ELF-1 (cell line): ENCODE data around the gene PTPRU.
"Not testable (repeated sequence)": the region's sequence is repeated elsewhere in the genome, so short reads cannot be mapped to it uniquely, and the experiment has no call there.

ENCODE experiments used
- DNase-seq: peaks from one replicate; pipeline ENCODE4 v3.0.0-alpha.2; 2016; ENCODE audit warnings: low read depth, low spot score

Gene PTPRU

DNA sequence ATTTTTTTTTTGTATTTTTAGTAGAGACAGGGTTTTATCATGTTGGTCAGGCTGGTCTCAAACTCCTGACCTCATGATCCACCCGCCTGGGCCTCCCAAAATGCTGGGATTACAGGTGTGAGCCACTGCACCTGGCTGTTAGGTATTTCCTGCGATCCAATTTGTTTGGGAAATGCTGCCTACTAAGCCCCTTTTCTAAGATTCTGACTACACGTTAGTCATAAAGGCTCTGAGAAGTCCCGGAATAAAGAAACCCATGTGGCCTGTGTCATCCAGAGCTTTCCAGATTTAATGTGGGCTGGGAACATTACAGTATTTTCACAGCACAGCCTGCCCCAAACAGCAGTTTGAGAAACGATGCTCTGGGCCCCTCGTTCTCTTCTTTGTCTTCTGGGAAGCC lies 14.1 kb upstream of the PTPRU start:
- not testable (repeated sequence) for DNase-seq

DNA sequence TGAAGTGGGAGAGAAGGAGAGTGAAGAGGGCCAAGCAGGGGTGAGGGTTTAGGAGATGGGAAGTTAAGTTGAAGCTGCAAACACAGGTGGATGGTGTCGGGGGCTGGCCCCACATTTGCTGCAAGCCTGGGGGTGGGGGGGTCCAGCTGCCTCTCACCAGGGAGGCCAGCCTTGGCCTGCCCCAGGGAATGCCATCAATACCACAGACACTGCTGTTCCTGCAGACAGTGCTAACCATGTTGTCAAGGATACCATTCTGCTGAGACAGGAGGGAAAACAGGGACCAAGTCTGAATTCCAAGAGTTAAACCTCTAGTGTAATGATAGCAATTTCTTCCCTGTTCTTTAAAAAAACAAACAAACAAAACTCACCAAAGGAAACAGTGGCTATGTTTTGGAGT lies 13.6 kb upstream of the PTPRU start:
- no peak for DNase-seq

DNA sequence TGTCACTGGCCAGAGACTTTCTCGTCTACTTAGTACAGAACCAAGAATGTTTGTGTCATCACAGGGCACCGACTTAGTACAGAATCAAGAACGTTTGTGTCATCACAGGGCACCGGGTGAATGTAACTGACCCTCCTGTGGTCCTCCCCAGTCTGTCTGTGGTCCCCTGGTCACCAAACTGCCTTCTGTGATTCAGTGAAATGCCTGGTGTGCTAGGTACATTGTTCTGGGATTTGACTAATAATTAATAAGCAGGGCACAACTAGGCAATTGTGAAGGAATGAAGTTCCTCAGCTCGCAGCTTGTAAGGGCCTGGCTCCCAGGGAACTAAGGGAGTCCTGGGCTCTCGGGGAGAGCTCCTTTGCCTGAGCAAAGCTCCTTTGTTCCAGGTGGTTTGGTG lies 12.8 kb upstream of the PTPRU start:
- DNase-seq, result no peak

DNA sequence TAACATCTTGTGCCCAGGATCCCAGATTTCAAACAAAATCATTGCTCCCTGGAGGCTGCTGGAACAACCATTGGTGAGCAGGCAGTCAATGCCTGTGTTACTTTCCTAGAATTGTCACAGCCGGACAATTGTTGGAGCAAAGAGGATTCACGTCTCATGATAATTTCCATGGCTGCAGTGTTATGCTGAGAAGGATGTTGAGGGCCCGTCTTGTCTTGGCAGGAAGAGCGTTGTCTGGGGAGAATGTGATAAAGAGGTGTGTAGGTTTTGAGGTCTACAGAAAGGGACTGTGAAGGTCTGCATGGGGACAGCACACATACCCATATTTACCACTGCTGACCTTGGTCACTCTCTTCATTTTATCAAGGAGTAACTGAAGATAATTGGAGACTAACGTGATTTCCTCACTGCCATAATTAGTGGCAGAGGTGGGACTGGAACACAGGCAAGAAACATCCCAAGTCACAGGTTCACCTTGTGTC lies 11.9 kb upstream of the PTPRU start:
- DNase-seq, result no peak

DNA sequence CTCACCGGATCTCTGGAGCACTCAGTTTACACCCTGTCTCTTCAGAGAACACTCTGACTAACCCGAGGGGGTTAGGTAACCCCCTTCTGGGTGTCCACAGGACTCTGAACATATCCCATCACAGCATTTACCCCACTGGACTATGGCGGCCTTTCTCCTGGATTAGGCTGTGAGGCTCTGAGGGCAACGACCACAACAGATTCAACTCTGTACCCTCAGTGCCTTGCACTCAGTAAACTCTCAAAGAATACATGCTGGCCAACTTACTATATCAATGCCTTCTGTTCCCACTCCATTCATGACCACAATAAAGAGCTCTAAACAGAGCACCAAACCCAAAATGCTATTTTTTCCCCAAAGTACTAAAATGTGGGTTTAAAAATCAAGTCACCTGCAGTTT lies 11.0 kb upstream of the PTPRU start:
- no peak for DNase-seq

DNA sequence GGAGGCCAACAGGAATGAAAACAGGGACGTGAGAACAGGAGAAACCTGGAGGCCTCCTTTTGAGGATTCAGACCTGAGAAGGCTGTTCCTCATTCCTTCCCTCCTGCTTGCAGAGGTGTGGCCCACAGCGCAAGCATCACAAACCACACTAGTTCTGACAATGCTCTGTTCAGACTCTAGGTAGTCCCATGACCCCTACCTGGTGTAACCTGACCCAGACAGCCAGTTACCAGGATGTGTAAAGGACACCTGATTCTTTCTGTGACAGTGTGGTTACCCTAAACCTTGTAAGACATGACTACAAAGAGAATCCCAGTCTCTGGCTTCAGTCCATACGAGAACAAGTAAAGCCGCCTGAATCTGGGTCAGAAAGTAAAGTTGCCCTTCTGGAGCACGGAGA lies 8.8 kb upstream of the PTPRU start:
- peak; percentile 76 for DNase-seq

DNA sequence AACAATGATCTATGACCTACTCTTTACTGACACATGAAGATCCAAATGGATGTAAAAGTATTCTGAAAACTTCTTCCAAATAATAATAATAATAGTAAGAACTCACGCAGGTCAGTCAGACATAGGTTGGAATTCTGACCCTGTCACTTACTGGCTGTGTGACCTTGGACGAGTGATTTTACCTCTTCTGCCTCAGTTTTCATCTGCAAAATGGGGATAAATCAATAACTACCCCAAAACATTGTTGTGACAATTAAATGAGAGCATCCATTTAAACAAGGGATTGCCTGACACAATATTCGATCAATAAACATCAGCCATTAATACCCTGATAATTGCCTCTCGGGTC lies 6.1 kb upstream of the PTPRU start:
- DNase-seq, result no peak

DNA sequence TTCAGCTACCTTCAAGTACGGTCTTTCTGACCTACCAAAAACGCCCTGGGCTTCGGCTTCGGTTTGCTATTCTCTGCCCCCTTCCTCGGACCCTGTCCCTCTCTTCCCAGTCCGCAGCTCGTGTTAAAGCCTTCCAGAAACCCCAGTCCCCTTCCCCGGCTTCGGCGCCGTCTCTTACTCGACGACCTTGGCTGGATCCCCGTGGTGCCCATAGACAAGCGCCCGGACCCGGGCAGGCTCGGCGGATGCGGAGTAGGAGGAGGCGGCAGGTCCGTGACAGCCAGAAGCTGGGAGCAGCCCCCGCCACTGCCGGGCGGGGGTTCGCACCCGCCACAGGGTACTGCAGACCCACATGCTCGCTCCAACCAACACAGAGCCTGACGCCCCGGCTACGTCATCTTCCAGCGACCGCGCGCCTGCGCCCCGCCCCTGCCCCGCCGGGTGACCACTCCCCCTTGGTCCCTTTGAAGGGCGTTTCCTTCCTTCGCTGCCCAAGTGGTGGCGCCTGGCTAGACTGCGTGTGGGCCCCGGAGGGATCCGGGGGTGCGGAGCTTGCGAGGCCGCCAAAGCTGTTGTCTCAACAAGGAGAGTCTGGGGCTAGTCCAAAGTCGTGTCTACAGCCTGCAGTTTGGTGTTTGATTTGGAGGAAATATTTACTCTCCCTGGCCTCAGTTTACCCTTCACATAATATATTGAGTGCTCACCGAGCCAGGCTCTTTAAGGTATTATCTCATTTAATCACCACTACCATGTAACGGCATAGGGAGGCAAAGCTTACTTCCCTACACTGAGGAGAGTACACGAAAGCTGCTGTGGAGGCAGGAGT lies 5.6 kb upstream of the PTPRU start, which contains the start of gene MECR:
TSS of gene MECR (minus strand) at position 382 of the 826 bp plus-strand sequence. CDS start at position 354, 28 bp downstream.
- DNase-seq, result peak; percentile 96

DNA sequence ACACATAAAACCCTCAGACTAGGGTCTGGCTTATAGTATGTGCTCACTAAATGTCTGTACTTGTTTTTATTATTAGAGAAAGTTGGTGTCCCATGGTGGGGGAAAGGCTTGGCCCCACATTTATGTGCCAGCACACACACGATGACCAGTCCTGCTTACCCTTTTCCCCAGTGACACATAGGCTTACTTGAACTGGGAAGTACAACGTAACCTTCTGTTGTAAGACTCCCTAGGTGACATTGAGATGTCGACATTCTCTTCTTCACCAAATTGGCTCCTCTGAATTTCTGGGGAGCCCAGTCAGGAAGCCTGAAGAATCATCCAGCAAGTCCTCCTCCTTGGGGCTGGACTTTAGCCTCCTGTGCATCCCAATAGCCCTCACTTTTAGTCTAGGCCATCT lies 3.9 kb upstream of the PTPRU start:
- no peak for DNase-seq

DNA sequence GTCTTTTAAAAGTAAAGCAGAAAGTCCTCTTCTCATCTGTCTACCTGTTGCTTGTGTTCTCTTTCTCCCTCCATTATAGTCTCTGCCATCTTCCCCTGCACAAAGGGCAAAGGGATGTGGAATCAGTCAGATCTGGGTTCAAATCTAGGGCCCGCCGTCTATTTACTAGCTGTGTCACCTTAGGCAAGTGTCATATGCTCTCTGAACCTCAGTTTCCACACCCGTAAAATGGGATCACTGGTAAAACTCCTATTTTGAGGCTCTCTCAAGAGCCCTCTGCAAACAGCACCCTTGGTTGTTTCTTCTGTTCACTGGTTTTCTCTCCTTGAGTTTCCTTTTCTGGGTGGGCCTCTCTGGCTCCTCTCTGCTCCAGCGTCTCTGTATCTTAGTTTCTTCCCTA lies 2.6 kb upstream of the PTPRU start:
- DNase-seq, result no peak

DNA sequence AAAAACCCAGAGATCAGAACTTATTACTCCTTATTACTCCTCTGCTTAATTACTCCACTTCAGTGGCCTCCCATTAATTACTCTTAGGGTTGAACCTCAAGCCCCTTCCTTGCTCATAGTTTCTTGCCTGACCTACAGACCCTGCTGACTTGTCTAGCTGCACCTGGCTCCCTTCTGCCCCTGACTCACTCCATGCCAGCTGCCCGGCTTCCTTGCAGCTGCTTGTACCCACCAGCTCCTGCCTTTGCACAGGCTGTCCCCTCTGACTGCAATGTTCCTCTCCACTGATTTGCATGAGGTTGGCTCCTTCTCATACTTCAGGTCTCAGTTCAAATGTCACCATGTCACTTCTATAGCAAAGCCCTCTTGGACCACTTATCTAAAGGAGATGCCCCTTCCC lies 1.9 kb upstream of the PTPRU start:
- DNase-seq, result no peak

DNA sequence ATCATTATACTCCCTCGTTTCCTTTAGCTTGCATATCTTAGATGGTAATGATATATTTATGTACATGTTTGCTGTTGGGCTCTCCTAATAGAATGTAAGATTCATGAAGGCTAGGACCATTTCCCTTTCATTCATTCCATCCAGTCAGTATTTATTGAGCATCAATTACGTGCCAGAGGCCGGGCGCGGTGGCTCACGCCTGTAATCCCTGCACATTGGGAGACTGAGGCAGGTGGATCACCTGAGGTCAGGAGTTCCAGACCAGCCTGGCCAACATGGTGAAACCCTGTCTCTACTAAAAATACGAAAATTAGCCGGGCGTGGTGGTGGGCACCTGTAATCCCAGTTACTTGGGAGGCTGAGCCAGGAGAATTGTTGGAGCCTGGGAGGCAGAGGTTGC lies 1.4 kb upstream of the PTPRU start:
- not testable (repeated sequence) for DNase-seq

DNA sequence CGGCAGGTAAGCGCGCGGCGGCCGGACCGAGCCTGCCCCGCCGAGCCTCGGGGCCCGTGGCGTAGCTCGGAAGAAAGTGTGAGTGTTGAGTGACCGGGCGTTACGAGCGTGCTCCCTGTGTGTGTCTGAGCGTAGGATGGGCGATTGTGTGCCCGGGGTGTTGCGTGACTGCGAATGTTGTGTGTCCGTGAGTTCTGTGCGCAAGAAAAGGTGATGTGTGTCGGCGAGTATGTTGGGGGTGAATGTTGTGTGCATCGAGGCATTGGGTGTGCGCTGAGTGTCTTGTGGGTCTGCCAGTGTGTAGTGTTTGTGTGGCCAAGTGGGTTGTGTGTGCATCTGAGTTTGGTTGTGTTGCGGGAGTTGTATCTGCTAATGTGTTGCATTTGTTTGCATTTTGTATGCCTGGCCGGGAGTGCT lies 398 bp downstream of the PTPRU start:
- peak; percentile 52 for DNase-seq

DNA sequence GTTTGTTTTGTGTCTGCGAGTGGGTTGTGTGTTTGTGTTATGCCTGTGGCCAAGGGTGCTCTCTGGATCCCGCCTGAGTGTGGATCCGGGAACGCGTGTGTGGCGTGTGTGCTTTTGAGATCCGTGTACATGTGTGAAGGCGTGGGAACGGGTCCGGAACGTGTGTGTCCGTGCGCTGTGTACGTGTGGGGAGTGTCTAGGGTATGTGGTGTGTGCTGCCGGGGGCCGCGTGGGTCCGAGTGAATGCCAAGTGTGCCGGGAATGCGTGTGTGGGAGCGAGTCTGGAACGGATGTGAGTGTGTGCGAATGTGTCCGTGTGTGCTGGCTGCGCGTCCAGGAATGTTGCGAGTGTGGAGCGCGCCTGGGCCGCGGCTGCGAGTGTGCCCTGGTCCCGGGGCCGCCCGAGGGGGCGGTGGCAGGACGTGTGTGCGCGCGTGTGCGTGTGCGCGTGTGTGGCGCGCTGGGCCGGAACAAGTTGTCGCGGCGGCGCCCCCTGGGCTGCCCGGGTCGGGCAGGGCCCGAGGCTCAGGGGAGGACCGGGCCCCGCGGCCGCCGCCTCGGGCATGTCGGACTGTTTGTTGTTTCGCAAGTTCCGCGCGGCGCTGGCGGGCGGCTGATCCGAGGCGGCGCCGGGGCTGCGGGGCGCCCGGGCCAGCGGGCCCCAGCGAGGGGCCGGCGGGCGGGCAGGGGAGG lies 953 bp downstream of the PTPRU start:
- peak; percentile 53 for DNase-seq

DNA sequence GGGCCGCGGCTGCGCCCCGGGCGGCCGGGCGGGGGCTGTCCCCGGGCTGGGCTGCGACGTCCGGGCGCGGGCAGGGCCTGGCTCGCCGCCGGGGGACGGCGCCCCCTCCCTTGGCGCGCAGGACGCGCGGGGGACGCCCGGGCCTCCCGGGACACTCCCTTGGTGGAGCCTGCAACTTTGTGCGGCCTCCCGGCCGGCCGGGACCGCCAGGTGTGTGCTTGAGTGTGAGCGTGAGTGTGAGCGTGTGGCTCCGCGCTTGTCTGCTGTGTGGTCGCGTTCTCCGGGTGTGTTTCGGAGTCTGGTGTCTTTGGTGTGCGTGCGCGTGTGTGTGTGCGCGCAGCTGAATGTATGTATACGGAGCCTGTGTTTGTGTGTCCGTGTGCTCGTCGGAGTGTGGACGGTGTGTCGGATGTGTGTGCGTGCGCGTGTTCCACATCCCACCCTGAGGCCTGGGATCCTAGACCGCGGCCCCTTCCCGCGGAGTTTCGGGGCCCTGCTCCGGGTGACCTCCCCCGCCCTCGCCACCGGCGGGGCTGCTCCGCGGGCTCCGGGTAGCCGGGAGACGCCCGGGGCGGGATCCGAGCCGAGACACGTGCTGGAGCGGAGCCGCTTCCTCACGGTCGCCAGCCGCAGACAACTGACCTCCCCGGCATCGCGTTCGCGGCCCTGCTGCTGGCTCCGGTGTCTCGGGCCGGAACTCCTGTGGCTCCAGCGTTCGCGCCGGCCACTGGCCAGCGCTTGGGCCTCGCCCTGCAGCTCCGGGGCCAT lies 1.7 kb downstream of the PTPRU start:
- peak; percentile 70 for DNase-seq

DNA sequence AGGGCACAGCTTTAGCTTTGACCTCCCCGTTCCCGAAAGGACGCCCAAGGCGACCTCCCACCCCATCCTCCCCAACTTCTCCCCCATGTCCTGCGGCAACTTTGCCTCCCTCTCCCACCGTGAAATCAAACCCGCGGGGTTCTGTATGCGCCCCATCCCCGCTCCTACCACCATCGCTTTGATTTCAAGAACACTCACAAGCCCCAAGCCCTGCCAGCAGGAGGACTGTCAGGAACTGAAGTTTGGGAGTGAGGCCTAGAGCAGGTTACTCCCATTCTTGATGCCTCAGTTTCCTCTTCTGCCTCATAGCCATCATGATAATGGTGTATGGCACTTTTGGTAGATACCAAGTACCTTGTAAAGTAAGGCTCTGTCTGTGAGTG lies 2.3 kb downstream of the PTPRU start:
- DNase-seq, result no peak

DNA sequence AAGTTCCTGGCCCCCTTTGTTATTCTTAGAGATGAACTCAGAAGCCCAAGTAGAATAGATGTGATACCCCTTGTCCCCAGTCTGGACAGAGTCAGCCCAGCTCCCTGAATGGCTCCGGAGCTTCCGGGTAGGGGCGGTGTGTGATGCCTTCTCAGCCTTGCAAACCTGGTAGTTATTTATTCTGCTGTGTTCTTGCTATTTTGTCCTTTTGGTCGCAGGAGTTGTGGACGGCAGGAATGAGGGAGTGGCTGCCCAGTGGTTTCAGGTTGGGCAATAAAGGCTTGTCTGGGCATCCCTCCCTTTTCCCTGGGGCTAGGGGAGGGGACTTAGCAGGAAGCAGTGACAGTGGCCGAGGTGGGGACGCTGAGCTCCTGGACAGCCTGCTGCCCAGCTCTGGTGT lies 2.8 kb downstream of the PTPRU start:
- DNase-seq, result peak; percentile 85

DNA sequence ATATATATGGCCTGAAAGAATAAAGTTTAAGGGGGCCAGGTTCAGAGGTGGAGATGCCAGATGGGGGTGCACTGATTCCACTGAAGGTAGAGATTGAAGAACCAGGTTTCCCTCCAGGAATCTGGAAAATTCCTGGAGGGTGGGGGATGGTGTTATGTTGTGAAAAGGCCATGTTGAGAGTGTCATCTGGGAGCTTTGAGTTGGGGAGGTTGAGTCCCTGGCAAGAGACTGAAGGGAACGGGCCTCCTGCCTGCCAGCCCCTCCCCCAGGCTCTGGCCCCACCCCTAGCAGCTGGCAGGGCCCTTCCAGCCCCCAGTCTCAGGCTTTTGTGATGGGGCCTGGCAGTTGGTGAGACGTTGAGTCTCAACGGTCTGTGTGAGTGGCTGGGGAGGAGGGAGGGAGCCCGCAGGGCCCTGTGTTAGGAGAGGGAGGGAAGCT lies 4.1 kb downstream of the PTPRU start:
- peak; percentile 87 for DNase-seq

DNA sequence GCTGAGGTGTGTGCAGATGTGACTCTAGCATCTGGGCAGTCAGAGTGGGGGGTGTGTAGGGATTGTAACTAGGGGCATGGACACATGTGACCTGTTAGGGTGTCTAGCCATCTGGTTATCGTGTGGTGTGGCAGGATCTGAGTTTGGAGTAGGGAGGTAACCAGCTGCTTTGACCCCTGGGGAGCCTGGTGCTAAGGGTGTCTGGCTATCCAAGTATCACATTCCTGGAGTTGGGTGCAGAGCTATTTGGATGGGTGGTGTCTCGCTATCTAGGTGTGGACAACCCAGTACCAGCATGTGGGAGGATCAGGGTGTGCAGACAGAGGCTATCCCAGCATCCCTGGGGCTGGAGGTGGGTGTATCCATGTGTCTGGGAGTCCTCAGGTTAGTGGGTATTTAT lies 4.7 kb downstream of the PTPRU start:
- no peak for DNase-seq

DNA sequence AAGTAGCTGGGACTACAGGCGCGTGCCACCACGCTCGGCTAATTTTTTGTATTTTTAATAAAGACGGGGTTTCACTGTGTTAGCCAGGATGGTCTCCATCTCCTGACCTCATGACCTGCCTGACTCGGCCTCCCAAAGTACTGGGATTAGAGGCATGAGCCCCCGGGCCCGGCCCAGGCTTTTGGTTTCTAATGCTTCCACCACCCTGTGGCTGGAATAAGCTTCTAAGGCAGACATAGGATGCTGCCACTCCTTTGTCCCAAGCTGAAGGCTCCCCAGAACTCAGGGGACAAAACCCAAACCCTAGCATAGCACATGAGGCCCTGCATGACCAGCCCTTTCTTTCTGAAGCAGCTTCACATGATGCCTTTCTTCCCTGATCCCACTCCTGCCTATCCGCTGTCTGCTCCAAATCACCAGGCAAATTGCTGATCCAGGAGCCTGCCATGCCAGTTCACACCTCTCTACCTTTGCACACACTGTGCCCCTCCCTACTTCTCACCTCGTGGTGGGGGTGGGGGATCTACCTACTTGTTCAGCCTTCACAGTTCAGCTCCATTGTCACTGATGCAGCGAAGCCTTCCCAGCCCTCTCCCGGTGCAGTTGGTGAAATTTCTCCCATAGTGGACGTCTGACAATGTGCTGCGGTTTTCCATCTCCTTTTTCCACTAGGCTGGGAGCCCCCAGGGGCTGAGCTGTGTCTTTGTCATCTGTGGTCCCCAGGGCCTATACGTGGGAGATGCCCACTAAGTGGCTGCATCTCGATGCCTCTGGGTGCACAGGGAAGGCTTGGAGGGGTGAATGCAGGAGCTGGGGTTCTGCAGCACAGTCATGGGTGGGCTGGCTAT lies 6.9 kb downstream of the PTPRU start:
- no peak for DNase-seq

DNA sequence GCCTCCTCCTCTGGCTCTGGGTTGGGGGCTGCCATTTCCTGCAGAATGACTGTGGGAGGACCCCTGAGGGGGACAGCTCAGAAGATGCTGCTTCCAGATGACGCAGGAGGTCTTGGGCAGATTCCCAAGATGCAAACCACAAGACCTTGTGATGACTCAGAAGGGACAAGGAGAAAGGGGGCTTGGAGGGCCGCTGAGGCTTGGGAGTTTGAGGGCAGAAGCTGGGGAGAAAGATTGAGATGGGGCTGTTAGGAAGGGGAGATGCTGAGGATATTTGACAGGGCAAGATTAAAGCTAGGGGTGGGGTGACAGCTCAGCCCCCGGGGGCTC lies 7.5 kb downstream of the PTPRU start:
- no peak for DNase-seq

DNA sequence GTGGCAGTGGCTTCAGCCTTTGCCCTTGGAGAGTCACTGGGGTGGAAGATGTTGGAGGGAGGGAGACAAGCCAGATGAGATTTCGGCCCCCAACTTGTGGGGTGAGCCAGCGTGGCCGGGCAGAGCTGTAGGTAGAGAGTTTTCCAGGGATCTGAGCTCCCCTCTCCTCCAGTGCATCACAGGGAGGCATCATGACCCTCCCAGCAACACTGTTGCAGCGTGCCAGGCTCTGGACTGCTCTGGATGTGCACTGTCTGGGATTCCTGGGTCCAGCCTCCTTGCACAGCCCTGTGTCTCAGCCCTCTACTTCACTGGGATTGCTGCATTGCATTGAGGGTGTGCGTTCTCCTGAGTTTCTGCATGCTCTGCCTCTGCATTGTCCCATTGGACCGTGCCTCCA lies 8.9 kb downstream of the PTPRU start:
- DNase-seq, result no peak
